GM04503 (cell line): ENCODE measurements around the gene CATSPERZ.

Experiments used
- DNase-seq: peaks from one replicate; pipeline ENCODE4 v3.0.0-alpha.2; 2012; ENCODE audit warnings: low read depth

CATSPERZ gene

GRCh38 chr11:64264371-64264852 is 35.7 kb upstream of the CATSPERZ start:
- DNase-seq: no peak

DNA sequence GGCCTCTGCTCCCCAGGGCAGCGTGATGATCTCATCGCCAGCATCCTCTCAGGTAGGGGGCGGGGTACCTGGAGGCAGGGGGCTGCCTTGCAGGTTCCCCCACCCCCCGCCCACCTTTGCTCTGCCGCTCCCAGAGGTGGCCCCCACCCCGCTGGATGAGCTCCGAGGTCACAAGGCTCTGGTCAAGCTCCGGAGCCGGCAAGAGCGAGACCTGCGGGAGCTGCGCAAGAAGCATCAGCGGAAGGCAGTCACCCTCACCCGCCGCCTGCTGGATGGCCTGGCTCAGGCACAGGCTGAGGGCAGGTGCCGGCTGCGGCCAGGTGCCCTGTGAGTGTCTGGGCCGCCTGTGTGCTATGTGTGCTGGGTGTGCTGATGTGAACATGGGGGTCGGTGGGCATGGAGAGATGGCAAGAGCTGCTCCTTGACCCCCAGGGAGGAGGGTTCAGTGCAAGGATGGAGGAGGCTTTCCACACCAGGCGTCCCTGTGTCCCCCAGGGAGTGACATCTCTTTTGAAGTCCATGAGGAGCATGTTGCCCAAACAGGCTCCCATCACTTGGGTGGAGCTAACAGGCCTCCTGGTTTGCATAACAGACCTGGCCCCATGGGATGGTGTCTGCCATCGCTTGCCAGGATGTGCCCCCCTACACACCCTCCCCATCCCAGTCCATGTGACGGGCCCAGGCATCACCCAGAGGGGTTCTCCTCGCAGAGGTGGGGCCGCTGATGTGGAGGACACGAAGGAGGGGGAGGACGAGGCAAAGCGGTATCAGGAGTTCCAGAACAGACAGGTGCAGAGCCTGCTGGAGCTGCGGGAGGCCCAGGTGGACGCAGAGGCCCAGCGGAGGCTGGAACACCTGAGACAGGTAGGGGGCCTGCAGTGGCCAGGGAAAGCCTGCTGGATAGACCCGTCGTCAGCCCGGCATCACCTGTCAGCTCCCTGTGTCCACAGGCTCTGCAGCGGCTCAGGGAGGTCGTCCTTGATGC is 34.7 kb upstream of the CATSPERZ start:
- DNase-seq: no peak

DNA sequence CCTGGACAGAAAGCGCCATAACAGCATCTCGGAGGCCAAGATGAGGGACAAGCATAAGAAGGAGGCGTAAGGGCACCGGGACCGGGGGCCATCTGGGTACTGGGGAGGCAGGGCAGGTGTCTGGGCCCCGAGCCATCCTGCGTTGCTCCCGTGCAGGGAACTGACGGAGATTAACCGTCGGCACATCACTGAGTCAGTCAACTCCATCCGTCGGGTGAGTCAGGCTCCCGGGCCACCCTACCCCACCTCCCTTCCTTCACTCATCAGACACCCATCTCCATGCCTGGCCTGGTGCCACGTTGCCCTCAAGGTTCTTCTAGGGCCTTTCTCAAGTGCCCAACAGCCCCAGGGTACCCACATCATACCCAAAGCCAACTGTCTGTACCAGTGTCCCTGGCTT is 33.8 kb upstream of the CATSPERZ start:
- DNase-seq: no peak

DNA sequence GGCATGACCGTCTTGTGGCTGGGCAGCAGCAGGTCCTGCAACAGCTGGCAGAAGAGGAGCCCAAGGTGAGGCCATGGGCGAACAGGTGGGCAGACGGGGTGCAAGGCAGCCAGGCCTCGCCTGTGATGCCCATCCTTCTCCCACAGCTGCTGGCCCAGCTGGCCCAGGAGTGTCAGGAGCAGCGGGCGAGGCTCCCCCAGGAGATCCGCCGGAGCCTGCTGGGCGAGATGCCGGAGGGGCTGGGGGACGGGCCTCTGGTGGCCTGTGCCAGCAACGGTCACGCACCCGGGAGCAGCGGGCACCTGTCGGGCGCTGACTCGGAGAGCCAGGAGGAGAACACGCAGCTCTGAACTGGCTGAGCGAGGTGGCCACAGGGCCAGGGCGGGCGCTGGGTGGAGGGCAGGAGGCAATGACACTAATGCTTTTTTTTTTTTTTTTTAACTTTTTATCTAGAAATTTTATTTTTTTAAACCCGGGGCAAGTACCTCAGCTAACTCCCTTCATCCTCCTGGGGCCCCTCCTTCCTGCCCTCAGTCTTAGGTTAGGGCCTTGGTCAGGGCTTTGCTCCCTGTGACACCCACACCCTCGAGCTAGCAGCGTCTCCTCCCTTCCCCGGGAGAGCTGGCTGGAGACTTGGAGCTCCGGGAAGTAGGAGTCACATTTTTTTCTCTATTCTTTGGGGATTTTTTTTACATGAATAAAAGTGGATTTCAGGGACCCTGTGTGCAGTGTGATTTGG is 32.8 kb upstream of the CATSPERZ start:
- no peak for DNase-seq

- no peak for DNase-seq
Measured at GRCh38 chr11:64268025-64268892, 31.9 kb upstream of the CATSPERZ start.

GRCh38 chr11:64268893-64269539 is 31.1 kb upstream of the CATSPERZ start:
- no peak for DNase-seq

- DNase-seq: peak; percentile 99
Measured at GRCh38 chr11:64269540-64270220, 30.5 kb upstream of the CATSPERZ start.

DNA sequence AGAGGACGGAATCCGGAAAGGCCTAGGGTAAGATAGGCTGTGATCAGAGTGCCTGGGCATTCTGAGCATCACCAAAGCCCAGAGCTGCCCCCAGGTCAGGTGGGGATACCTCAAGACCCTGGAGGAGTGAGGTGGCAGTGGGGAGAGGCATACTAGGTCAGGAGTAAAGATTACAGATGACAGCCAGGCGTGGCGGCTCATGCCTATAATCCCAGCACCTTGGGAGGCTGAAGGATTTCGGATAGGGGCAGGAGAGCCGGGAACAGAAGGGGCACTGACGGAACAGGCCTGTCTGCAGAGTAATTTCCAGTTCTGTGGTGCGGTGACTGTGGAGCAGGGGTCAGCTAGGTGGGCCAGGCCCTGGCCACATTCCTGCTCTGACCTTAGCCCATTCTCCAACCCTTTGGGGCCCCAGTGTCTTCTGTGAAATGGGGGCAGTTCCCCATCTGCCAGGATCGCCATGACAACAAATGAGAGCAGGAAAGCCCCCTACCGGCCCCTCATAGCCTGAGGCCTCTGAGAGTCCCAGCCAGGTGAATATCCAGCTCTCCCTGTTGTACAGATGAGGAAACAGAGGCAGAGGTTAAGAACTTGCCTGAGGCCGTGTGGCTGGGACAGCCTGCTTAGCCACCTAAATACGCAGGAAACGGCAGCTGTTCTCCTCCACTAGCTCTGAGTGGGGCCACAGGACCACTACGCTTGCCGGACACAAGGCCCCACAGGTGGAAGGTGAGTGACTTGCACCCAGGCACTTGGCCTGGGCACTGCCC is 24.9 kb upstream of the CATSPERZ start:
- DNase-seq: no peak

DNA sequence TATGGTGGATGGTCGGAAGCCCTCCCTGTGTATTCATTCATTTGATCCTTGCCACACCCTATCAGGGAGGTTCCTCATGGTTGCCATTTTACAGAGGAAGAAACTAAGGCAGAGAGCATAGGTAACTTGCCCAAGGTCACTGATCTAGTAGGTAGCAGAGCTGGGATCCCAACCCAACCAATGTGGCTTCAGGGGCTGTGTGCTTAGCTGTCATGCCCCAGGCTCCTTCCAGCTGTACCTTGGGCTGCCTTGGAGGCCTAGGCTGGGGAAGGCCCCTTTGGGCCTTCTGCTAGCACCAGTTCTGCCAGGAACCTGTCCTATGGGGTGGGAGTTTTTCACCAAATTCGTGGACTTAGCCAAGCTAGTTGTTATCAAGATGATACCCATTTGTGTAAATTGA is 24.3 kb upstream of the CATSPERZ start:
- DNase-seq: no peak

DNA sequence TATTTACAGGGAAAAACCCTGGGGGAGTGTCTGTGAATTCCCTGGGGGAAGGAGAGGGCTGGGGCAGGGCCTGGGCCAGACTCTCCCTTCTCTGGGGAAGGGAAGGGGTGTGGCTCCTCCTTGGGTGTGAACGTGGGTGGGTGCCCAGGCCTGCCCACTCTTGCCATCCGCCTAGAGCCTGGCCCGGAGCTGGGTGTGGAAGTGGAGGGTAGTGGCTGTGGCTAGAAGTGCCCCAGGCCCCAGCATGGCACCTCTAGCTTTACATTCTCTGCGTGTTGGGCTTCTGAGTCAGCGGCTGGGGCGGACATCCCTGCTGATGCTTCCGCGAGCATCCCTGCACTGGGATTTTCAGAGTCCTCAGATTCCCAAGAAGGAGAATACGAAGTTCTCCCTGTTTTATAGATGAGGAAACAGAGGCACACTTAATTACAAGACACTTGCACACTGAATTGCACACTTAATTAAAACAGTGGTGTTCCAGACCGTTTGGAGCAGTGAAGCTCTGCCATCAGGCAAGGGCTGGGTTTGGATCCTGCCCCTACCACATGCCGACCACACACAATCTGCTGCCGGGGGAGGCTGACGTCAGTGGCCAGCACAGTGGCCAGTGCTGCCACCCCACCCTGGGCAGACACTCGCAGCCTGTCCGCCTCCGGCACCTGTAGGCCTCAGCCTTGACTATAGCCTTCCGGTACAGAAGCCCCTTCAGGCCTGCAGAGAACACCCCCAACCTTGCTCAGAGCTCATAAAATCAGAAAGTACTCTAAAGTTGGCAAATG is 23.3 kb upstream of the CATSPERZ start:
- DNase-seq: no peak

- DNase-seq: no peak
Measured at GRCh38 chr11:64278576-64279190, 21.5 kb upstream of the CATSPERZ start.

DNA sequence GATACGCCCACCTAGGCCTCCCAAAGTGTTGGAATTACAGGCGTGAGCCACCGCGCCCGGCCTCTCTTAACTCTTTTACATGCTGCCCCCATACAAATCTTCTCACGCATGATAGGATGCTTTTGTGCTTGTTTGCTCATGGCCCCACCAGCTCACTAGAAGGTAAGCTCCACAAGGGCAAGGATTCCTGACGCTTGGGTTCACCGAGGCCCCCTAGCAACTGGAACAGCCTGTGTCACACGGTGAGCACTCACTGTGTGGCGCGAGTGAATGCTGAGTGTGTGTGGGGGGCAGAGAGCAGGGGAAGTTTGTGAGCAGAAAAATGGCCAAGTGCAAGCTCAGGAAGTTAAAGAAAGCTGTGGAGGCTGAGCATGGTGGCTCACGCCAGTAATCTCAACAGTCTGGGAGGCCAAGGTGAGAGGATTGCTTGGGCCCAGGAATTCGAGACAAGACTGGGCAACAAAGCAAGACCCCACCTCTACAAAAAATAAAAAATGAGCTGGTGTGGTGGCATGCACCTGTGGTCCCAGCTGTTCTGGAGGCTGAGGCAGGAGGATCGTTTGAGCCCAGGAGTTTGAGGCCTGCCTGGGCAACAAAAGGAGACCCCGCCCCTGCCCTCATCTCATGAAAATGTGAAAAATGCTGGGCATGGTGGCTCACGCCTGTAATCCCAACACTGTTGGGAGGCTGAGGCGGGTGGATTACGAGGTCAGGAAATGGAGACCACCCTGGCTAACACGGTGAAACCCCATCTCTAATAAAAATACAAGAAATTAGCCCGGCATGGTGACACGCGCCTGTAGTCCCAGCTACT is 18.0 kb upstream of the CATSPERZ start:
- no peak for DNase-seq

GRCh38 chr11:64283092-64283491 is 17.1 kb upstream of the CATSPERZ start:
- DNase-seq: no peak

- no peak for DNase-seq
Measured at GRCh38 chr11:64284048-64284961, 15.9 kb upstream of the CATSPERZ start, which contains the start of gene BAD. Gene BAD, minus strand, starts transcription at chr11:64284665. Its CDS starts 297 bp downstream, at chr11:64284368.

DNA sequence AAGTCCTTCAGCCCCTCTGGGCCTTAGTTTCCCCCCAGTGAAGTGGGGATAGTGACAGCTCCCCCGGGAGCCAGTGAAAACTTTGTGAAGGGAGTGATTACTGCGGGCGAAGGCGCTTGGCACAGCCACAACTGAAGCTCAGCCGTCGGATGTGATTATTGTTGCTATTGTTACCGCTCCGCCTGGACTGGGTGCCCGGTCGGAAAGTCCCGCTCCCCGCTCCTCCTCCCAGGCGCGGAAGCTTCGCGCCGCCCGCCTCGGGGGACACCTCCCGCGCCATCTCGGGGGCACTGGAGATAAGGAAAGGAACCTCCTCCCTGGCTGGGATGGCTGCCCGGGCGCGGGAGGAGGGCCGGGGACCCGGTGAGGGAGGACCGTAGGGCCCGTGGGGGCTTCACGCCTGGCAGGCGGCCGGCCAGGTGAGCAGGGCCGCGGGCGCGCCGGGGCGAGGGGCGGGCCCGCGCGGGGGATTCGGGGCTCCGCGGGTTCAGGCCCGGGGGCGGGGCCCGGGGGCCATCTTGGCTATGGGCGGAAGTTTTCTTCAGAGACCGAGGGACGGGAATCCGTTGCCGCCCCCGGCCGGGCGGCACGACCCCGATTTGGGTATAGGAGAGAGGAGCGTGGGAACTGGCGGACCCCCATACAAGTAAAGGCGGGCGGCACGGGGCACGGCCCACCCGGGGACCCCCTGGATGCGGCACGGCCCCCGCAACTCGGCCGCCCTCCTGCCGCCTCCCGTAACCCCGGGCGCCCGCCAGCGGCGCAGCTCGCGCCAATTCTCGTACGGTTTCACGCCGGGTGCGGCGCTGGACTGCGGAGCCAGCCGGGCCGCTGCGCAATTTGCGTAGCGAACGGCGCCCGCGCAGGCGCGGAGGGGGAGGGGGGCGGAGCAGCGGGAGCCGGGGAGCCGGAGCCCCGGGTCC is 14.9 kb upstream of the CATSPERZ start, which contains the start of gene GPR137:
Gene GPR137 (plus strand): TSS at position 887 of the 923 bp plus-strand sequence. CDS start 677 bp downstream, outside the sequence.
- DNase-seq: no peak
